UCSD-AML1 (cell line): ENCODE data around the gene SLFN14.
"Not testable (repeated sequence)": the region's sequence is repeated elsewhere in the genome, so short reads cannot be mapped to it uniquely, and the experiment has no call there.

Experiments
- DNase-seq: peaks from one replicate; lab custom pipeline; 2025; ENCODE audit not compliant: unreplicated experiment; lab: John Stamatoyannopoulos, UW

SLFN14 gene

GRCh38 chr17:35560703-35561102, at the start of gene SLFN14:
SLFN14 (minus strand) TSS chr17:35560819; CDS start chr17:35558062, 2,757 bp downstream.
- peak; percentile 75 for DNase-seq

DNA sequence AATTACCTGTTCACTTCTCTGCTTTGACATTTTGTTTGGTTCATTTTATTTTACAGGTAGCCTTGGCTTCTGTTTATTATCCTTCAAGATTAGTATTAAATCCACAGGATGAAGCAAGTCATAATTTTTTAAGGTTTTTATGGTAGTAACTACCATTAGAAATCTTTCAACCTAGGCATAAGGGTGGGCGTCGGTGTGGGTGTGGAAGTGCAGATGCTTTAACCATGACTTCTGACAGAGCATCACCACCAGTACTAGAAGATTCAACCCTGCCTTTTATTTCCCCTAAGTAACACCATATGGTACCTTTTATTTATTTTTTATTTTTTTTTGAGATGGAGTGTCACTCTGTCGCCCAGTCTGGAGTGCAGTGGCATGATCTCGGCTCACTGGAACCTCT, 49.2 kb upstream of the SLFN14 start:
- DNase-seq, result no peak

DNA sequence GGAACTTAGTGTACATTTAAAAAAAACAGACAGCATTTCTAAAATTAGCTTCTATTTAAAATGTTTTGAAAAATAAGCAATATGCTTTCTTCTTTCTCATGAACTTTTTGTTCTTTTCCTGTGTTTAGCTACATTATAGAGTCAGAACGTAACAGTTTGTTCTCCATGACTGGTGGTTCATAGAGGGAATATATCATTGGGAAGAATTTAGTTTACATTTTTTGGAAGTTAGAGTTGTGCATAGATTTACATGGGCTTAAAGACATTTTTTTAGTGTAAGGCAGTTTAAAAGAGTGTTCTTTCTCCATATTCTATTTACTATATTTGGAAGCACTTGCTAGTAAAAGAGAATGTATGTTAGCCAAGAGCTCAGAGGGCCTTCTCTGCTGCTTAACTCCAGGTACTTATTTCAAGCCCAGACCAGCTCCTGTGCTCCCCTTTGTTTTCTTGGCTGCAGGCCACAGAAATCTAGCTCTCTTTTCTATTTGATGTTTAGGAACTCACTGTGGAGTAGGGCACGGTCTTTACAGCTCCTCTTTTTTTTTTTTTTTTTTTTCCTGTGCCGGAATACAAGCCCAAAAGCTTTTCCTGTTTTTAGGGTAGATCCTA, 46.7 kb upstream of the SLFN14 start:
- no peak for DNase-seq

- DNase-seq, result no peak
These were observed 45.1 kb upstream of the SLFN14 start for GRCh38 chr17:35605678-35606077.

DNA sequence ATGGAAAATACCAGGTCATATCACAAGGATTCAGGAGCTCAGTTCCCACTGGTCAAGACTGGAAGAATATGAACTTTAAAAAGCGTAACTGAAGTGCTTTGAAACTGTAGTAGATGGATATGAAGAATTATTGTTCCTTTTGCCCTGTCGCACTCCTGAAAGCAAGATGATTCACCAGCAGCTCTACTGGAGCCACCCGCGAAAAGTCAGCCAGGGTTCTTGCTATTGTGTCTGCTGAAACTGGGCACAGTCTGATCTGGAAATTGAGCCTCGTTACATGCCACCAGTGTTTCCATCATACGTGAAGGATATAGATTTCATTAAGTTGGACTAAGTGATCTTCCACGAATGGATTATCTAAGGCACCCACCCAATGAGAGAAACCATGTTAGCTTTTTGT, 43.1 kb upstream of the SLFN14 start:
- DNase-seq, result no peak

DNA sequence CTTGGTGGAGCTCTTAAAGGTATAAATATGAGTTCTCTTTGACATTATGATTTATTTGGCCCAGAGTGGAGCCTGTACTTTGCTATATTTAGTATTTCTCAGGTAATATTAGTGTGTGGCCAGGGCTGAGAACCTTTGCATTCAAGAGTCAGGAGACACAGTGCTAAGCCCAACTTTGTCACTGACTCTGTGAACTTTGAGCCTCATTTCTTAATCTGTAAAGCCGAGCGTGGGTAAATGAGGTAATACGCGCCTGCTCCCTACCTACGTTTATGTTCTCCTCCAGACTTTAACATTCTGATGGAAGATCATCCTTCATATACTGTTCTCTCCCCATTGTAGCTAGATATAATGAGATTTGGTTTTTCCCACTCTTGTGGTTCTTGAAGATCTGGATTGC, 37.0 kb upstream of the SLFN14 start:
- DNase-seq, result no peak

DNA sequence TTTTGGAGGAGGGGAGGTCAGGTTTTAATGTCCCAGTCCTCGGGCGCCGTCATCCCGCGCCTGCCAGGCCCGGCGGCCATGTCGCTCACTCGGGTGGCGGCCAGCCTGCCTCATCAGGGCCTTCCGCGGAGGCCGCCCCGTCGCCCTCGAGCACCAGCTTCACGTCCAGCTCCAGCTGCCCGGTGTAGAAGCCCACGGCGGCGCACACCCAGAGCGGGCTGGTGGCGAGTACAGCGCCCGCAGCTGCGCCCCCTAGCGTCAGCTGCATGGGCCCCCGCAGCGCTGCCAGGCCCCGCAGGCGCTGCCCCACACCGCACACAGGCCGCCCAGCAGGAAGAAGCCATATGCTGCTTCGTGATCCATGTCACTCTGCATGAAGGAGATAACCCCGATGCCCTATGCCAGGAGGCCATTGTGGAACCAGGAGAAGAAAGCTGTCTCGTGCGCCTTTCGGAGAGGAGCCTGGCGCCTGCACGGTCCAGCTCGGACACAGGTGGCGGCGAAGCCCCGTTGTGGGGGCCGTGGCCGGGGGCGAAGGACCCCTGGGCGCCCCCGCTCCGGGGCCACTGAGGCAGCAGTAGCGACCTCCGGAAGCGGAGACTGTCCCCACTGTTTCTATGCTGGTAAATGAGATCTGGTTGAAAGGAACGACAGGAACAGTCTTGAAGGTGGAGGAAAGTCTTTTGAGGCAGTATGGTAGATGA, 36.1 kb upstream of the SLFN14 start:
- no peak for DNase-seq

- no peak for DNase-seq
These were observed 35.5 kb upstream of the SLFN14 start for GRCh38 chr17:35596072-35596471.

DNA sequence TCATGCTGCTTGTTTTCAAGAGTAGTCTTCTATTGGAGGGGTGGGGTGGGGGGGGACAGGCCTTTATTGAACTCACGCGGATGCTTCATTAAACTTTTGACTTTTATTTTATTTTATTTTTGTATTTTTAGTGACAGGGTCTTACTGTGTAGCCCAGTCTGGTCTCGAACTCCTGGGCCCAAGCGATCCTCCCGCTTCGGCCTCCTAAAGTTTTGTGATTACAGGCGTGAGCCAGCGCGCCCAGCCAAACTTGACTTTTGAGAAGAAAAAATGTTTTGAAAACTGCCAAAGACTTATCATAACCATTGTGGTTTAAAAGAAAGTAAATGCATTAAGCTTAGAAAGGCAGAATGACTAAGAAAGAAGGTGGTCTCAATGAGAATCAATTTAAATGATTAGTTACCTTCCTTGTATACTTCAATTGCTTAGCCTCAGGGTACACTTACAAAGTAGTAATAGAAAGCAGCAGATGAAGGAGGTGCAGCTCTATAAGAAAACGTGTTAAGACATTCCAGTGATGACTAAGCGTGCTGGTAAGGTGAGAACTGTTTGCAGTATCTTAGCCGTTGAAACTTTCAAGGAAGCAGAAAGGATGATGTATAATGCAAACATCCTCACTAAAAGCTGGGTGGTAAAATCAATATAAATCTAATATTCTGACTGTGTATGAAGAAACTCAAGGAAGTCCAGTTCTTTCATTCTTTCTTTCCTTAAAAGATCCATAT, 27.7 kb upstream of the SLFN14 start:
- DNase-seq, result no peak

GRCh38 chr17:35587074-35587961, 26.7 kb upstream of the SLFN14 start, which contains the start of gene AP2B1:
AP2B1 (plus strand) TSS chr17:35587322; CDS start chr17:35594031, 6,709 bp downstream.
- peak; percentile 97 for DNase-seq

DNA sequence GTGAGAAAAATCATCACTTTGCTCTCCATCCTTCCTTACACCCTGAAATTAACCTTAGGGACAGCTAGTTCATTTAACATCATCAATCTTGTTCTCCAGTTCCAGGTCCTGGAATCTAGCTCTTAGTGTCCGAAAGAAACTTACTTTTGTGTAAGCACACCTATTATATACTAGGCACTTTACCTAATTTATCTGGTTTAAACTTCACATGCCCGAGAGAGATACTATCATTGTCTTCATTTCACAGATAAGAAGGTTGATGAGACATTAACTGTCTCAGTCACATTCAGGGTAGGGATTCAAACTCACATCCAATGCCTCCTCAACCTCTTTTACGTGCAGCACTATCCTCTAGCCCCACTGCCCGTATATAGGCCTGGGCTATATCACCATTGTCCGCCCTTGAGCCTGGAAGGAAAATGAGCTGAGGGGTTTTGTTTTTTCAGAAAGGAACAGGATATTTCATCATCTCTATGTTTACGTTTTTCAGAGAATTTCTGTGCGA, 26.0 kb upstream of the SLFN14 start:
- no peak for DNase-seq

DNA sequence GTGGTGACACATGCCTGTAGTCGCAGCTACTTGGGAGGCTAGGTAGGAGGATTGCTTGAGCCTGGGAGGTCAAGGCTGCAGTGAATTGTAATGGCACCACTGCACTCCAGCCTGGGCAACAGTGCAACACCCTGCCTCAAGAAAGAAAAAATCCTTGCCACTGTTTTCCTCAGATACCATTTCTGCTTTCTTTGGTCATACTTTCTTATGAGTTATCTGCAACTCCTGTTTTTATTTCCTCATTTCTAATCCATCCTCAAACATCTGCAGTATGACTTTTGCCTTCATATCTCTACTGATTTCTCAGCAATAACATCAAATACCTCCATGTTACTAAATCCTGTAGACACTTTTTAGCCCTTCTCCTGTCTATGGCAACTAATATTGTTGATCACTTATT, 23.4 kb upstream of the SLFN14 start:
- no peak for DNase-seq

- DNase-seq, result no peak
These were observed 18.4 kb upstream of the SLFN14 start for GRCh38 chr17:35578929-35579432.

DNA sequence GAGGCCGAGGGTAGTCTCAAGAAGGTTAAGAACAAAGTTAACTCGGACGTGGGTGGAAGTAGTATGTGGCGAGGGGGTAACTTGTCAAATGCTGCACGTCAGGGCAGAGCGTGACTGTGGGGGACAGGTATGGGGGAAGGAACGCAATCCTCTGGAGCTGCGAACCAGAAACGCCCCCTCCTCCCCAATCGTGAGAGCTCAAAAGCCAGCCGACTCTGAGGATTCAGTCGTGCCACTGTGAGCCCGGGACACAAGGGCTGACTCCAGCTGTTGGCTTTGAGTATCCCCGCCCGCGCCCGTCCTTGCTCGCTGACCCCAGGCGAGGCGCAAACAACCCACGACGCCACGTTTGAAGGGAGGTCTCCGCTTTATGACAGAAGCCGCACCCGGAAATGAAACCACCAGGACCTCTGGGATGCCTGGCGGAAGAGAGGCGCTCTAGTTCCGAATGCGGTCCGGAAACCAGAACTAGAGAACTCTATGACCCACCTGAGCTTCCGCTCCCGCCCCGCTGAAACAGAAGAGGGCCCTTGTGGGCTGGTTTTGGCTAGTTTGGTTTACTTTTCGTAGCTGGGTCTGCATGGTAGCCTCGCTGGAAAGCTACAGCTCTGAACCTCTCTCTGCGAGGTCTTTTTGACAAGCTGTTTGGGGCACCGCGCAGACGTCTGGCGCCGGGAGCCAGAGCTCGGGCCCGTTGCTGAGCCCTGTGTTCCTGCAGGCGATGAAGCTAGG, 17.7 kb upstream of the SLFN14 start, which contains the start of gene PEX12:
Gene PEX12 (minus strand): TSS at position 375 of the 732 bp plus-strand sequence. CDS start 550 bp downstream, outside the sequence.
- DNase-seq, result peak; percentile 90

- no peak for DNase-seq
These were observed 17.2 kb upstream of the SLFN14 start for GRCh38 chr17:35577830-35578196.

DNA sequence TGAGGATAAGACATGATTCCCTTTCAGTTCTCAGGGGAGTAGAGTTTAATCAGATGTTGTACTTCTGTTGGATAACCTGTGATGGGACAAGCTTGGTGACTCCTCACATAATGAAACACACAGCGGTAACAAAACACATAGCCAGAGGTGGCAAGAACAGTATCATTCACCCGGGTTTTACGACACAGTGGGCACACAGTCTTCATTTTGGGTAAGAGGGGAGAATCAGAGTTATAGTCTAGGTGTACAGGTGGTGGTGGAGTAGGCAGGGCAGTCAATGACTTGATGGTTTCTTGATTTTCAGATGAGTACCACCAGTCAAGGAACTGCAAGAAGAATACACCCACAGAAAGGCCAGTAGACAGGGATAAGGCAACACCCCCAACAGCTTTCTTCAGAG, 15.1 kb upstream of the SLFN14 start:
- no peak for DNase-seq

- DNase-seq, result no peak
These were observed 8.8 kb upstream of the SLFN14 start for GRCh38 chr17:35569405-35569804.

DNA sequence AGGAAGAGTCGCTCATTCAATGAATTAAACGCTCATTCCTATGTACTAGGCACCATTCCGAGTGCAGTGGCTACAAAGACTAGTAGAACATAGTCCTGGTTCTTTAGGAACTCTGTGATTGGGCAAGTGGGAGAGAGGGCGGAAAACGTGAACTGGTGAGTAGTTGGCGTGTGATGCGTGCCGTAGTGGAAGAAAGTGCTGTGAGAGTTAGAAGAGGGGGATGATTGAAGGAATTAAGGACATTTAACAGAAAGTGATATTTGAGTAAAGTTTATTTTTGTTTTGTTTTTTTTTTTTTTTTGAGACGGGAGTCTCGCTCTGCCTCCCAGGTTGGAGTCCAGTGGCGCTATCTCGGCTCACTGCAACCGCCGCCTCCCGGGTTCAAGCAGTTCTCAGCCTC, 7.9 kb upstream of the SLFN14 start:
- DNase-seq, result no peak

- DNase-seq, result no peak
These were observed 6.3 kb upstream of the SLFN14 start for GRCh38 chr17:35566968-35567367.

GRCh38 chr17:35563181-35563580, 2.6 kb upstream of the SLFN14 start:
- DNase-seq, result not testable (repeated sequence)
